GM12891 (cell line): Measurements from ENCODE around the gene PLEKHG5.
"Not testable (repeated sequence)": the region's sequence is repeated elsewhere in the genome, so short reads cannot be mapped to it uniquely, and the experiment has no call there.

Source experiments
- PAX5 ChIP-seq: IDR thresholded peaks from 2 replicates; pipeline ENCODE4 v1.6.1; 2011; ENCODE audit warnings: low read length, moderate library complexity, mild to moderate bottlenecking; ENCODE audit not compliant: insufficient read depth, severe bottlenecking
- POLR2A ChIP-seq: IDR thresholded peaks from 2 replicates; pipeline ENCODE4 v1.6.1; 2011; ENCODE audit warnings: low read depth, low read length, control low read depth
- POLR2AphosphoS5 ChIP-seq: IDR thresholded peaks from 2 replicates; pipeline ENCODE4 v1.6.1; 2011; ENCODE audit warnings: low read depth, low read length, control low read depth
- SPI1 ChIP-seq: IDR thresholded peaks from 2 replicates; pipeline ENCODE4 v1.6.1; 2011; ENCODE audit warnings: low read depth, low read length, control low read depth
- TAF1 ChIP-seq: IDR thresholded peaks from 2 replicates; pipeline ENCODE4 v1.6.1; 2011; ENCODE audit warnings: low read depth, low read length, control low read depth

- TF ChIP-seq POLR2AphosphoS5, TAF1, POLR2A, PAX5, SPI1: not testable (repeated sequence)
Measured at GRCh38 chr1:6453895-6454855, 37.3 kb downstream of the PLEKHG5 start.
